Nephron (organoid): ENCODE results near the gene CAPN8.

ENCODE experiments used
- H3K27ac Mint-ChIP-seq, 3 experiments: 2 replicates each; pipeline ENCODE4 v1.8.0; 2020; ENCODE audit warnings: mixed read lengths in 3 of 3, mild to moderate bottlenecking in 2 of 3, moderate library complexity in 1 of 3
- H3K27me3 Mint-ChIP-seq: 2 replicates; pipeline ENCODE4 v1.8.0; 2021; ENCODE audit warnings: low read depth, mild to moderate bottlenecking, moderate library complexity, mixed read lengths
- H3K36me3 Mint-ChIP-seq: 2 replicates; pipeline ENCODE4 v1.8.0; 2020; ENCODE audit warnings: low read depth, mixed read lengths
- H3K4me1 Mint-ChIP-seq: 2 replicates; pipeline ENCODE4 v1.8.0; 2020; ENCODE audit warnings: mixed read lengths
- H3K4me3 Mint-ChIP-seq, 3 experiments: 2 replicates each; pipeline ENCODE4 v1.8.0; 2020; ENCODE audit warnings: mild to moderate bottlenecking in 3 of 3, mixed read lengths in 3 of 3, moderate library complexity in 2 of 3
- H3K9me3 Mint-ChIP-seq: 2 replicates; pipeline ENCODE4 v1.8.0; 2020; ENCODE audit warnings: mixed read lengths
- CTCF ChIP-seq, 3 experiments: fragments of 200-600 bp; sonication (generic); IDR thresholded peaks; one replicate each; pipeline ENCODE4 v1.5.0; 2021; ENCODE audit warnings: antibody characterized with exemption in 3 of 3; ENCODE audit not compliant: unreplicated experiment in 3 of 3

CAPN8 gene

DNA sequence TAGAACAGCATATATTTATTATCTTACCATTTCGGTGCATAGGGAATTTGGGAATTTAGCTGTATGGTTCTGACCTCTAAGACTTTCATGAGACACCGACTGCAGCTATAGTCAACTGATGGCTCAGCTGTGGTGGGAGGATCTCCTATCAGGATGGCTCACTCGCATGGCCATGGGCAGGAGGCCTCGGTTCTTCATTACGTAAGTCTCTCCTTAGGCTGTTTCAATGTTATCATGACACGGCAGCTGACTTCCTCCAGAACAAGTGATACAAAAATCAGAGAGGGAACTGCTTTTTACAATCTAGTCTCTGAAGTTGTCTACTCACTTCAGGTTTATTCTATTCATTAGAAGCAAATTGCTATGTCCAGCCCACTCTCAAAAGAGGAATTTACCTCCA lies 13.3 kb upstream of the CAPN8 start:
- Mint-ChIP-seq H3K27ac (no peak overlapping the region), H3K9me3 (peaks cover 17% of the 10 kb centered on the region), H3K27me3 (peaks cover 33% of the 10 kb centered on the region), H3K36me3 (no peaks in the 10 kb centered on the region), H3K4me3 (no peak overlapping the region), H3K4me1 (no peaks in the 10 kb centered on the region)
- TF ChIP-seq CTCF (IDR thresholded peaks at IDR 0.05; ENCODE audit: unreplicated experiment in 3 of 3) = no peak

GRCh38 chr1:223674119-223674890 lies 8.8 kb upstream of the CAPN8 start:
- no peaks in the 10 kb centered on the region for H3K4me1 Mint-ChIP-seq
- no peak overlapping the region for H3K27ac Mint-ChIP-seq
- no peak overlapping the region for H3K4me3 Mint-ChIP-seq
- H3K36me3 Mint-ChIP-seq = no peaks in the 10 kb centered on the region
- H3K9me3 Mint-ChIP-seq = peaks cover 25% of the 10 kb centered on the region
- peaks cover 30% of the 10 kb centered on the region for H3K27me3 Mint-ChIP-seq
- no peak for TF ChIP-seq CTCF (IDR thresholded peaks at IDR 0.05; ENCODE audit: unreplicated experiment in 3 of 3)

- no peaks in the 10 kb centered on the region for H3K36me3 Mint-ChIP-seq
- peaks cover 33% of the 10 kb centered on the region for H3K27me3 Mint-ChIP-seq
- TF ChIP-seq CTCF (IDR thresholded peaks at IDR 0.05; ENCODE audit: unreplicated experiment in 3 of 3) = peak; percentile 22 to 60 (median 39)
- no peaks in the 10 kb centered on the region for H3K4me1 Mint-ChIP-seq
- H3K27ac Mint-ChIP-seq = no peak overlapping the region
- H3K4me3 Mint-ChIP-seq = no peak overlapping the region
- peaks cover 18% of the 10 kb centered on the region for H3K9me3 Mint-ChIP-seq
These were observed 5.1 kb upstream of the CAPN8 start for GRCh38 chr1:223670458-223671159.

- no peak overlapping the region for H3K27ac Mint-ChIP-seq
- TF ChIP-seq CTCF (IDR thresholded peaks at IDR 0.05; ENCODE audit: unreplicated experiment in 3 of 3) = no peak
These were observed 3.7 kb upstream of the CAPN8 start for GRCh38 chr1:223669003-223669795.

GRCh38 chr1:223667484-223668182 lies 2.1 kb upstream of the CAPN8 start:
- Mint-ChIP-seq H3K4me3 (no peak overlapping the region), H3K4me1 (no peaks in the 10 kb centered on the region), H3K9me3 (peaks cover 2% of the 10 kb centered on the region), H3K27ac (no peak overlapping the region), H3K27me3 (peaks cover 33% of the 10 kb centered on the region), H3K36me3 (no peaks in the 10 kb centered on the region)
- TF ChIP-seq CTCF (IDR thresholded peaks at IDR 0.05; ENCODE audit: unreplicated experiment in 3 of 3) = no peak

More at GRCh38 chr1:223669003-223669795, 3.7 kb upstream of the CAPN8 start:
- Mint-ChIP-seq H3K4me1 (no peaks in the 10 kb centered on the region), H3K27me3 (peaks cover 30% of the 10 kb centered on the region), H3K9me3 (peaks cover 8% of the 10 kb centered on the region), H3K36me3 (no peaks in the 10 kb centered on the region), H3K4me3 (no peak overlapping the region)
